ENCODE results near the gene RCL1.

DNA sequence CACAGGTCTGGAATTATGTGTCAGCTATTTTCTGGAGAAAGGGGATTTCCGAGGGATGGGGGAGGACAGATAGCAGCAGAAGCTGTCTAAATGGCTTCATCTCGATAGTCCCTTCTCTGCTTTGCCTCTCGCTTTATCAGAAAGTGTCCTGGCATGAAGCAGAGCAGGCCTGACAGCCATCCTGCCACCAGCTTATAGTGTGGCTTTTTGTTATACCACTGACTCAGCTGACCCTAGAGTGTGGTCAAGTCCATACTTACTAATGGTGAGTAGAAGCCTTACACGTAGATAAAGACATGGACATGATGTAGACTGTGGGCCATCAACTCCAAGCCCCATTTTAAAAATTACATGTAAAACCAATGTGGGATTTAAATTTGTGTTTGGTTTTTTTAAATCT is 50.0 kb downstream of the RCL1 start:
- TF ChIP-seq, protein P1, sequence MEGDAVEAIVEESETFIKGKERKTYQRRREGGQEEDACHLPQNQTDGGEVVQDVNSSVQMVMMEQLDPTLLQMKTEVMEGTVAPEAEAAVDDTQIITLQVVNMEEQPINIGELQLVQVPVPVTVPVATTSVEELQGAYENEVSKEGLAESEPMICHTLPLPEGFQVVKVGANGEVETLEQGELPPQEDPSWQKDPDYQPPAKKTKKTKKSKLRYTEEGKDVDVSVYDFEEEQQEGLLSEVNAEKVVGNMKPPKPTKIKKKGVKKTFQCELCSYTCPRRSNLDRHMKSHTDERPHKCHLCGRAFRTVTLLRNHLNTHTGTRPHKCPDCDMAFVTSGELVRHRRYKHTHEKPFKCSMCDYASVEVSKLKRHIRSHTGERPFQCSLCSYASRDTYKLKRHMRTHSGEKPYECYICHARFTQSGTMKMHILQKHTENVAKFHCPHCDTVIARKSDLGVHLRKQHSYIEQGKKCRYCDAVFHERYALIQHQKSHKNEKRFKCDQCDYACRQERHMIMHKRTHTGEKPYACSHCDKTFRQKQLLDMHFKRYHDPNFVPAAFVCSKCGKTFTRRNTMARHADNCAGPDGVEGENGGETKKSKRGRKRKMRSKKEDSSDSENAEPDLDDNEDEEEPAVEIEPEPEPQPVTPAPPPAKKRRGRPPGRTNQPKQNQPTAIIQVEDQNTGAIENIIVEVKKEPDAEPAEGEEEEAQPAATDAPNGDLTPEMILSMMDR (IDR thresholded peaks at IDR 0.05; ENCODE audit: low read depth, low read length) = no peak
- TF ChIP-seq EZH2phosphoT487 (IDR thresholded peaks at IDR 0.05; ENCODE audit: low read depth) = no peak
